IMR-90 (cell line): ENCODE data around the gene TTC7B. TPM values are rescaled to one million over a fixed set of nuclear protein-coding genes. Genes with fewer than 3 reads are reported as not detected.

ENCODE experiments used
- ATAC-seq: fragments of 200-7000 bp; cut with Tn5 transposase; 2 replicates; pipeline ENCODE4 v1.9.1; 2020; ENCODE audit warnings: low read depth, mild to moderate bottlenecking, moderate library complexity
- BruUV-seq: library from RNA; stranded (reverse); fragments of 400-500 nt; replicated peaks from 2 replicates; lab custom pipeline; 2021; lab: Mats Ljungman, UMichigan
- CTCF ChIA-PET: fragments of 300-600 bp; formaldehyde crosslinking; extraction: SDS; loops from one replicate; lab custom pipeline; 2021; ENCODE audit warnings: antibody characterized with exemption; lab: Yijun Ruan, JAX
- POLR2A ChIA-PET: fragments of 300-600 bp; sonication (Branson Sonifier 250); formaldehyde crosslinking; loops from one replicate; lab custom pipeline; 2022; ENCODE audit warnings: antibody characterized with exemption; ENCODE audit not compliant: unreplicated experiment; lab: Charles Lee
- DNase-seq: peaks from one replicate; pipeline ENCODE4 v3.0.0; 2013
- H2AFZ ChIP-seq: replicated peaks from 2 replicates; pipeline ENCODE3; 2013; ENCODE audit warnings: low read length, mild to moderate bottlenecking; ENCODE audit not compliant: poor library complexity
- H2AK5ac ChIP-seq: 2 replicates; pipeline ENCODE4 v1.6.1; 2013; ENCODE audit warnings: low read depth, low read length, inconsistent platforms
- H2AK9ac ChIP-seq: replicated peaks from 2 replicates; pipeline ENCODE3; 2013; ENCODE audit warnings: mild to moderate bottlenecking, low read depth, low read length, moderate library complexity; ENCODE audit not compliant: poor library complexity
- H2BK120ac ChIP-seq: 2 replicates; pipeline ENCODE4 v1.6.1; 2013; ENCODE audit warnings: low read depth, low read length, inconsistent platforms
- H2BK15ac ChIP-seq: 3 replicates; pipeline ENCODE4 v1.6.1; 2013; ENCODE audit warnings: low read depth, low read length, inconsistent platforms
- H2BK20ac ChIP-seq: 2 replicates; pipeline ENCODE4 v1.6.1; 2013; ENCODE audit warnings: low read depth, mild to moderate bottlenecking, inconsistent platforms, low read length, moderate library complexity
- H2BK5ac ChIP-seq: 2 replicates; pipeline ENCODE4 v1.6.1; 2013; ENCODE audit warnings: mild to moderate bottlenecking, low read depth, low read length, inconsistent platforms; ENCODE audit not compliant: poor library complexity, severe bottlenecking
- H3K14ac ChIP-seq: replicated peaks from 2 replicates; pipeline ENCODE4 v1.6.1; 2013; ENCODE audit warnings: low read depth, low read length, inconsistent platforms
- H3K18ac ChIP-seq: 2 replicates; pipeline ENCODE4 v1.6.1; 2013; ENCODE audit warnings: low read depth, low read length, control low read depth
- H3K23ac ChIP-seq: 2 replicates; pipeline ENCODE4 v1.6.1; 2013; ENCODE audit warnings: low read depth, low read length, inconsistent platforms
- H3K27ac ChIP-seq: 2 replicates; pipeline ENCODE4 v1.5.1; 2013; ENCODE audit warnings: mild to moderate bottlenecking, control low read depth, low read length; ENCODE audit not compliant: insufficient read depth
- H3K27me3 ChIP-seq: 2 replicates; pipeline ENCODE4 v1.6.1; 2013; ENCODE audit warnings: low read length; ENCODE audit not compliant: control insufficient read depth, insufficient read depth
- H3K36me3 ChIP-seq: 2 replicates; pipeline ENCODE4 v1.6.1; 2013; ENCODE audit warnings: low read length, mixed read lengths; ENCODE audit not compliant: control insufficient read depth, insufficient read depth
- H3K4ac ChIP-seq: 2 replicates; pipeline ENCODE4 v1.6.1; 2013; ENCODE audit warnings: low read depth, low read length, inconsistent platforms
- H3K4me1 ChIP-seq: 2 replicates; pipeline ENCODE4 v1.6.1; 2013; ENCODE audit warnings: low read length, mixed read lengths; ENCODE audit not compliant: control insufficient read depth, insufficient read depth
- H3K4me2 ChIP-seq: 2 replicates; pipeline ENCODE4 v1.6.1; 2013; ENCODE audit warnings: low read depth, mild to moderate bottlenecking, control low read depth, low read length, moderate library complexity
- H3K4me3 ChIP-seq: 2 replicates; pipeline ENCODE4 v1.5.1; 2013; ENCODE audit warnings: low read depth, mild to moderate bottlenecking, control low read depth, low read length, moderate library complexity; ENCODE audit not compliant: insufficient read depth
- H3K56ac ChIP-seq: 2 replicates; pipeline ENCODE4 v1.6.1; 2013; ENCODE audit warnings: low read length, inconsistent platforms; ENCODE audit not compliant: insufficient read depth; ENCODE audit errors: extremely low read depth
- H3K79me1 ChIP-seq, 2 experiments: 2 replicates each; pipeline ENCODE4 v1.6.1; 2013; ENCODE audit warnings: low read length in 2 of 2, inconsistent platforms in 1 of 2, low read depth in 1 of 2
- H3K9ac ChIP-seq: 2 replicates; pipeline ENCODE4 v1.6.1; 2013; ENCODE audit warnings: low read depth, low read length, control low read depth
- H3K9me1 ChIP-seq: 2 replicates; pipeline ENCODE4 v1.6.1; 2013; ENCODE audit warnings: low read length, inconsistent platforms; ENCODE audit not compliant: insufficient read depth
- H3K9me3 ChIP-seq: 2 replicates; pipeline ENCODE4 v1.6.1; 2013; ENCODE audit warnings: low read length; ENCODE audit not compliant: control insufficient read depth, insufficient read depth
- H4K20me1 ChIP-seq: 2 replicates; pipeline ENCODE4 v1.6.1; 2013; ENCODE audit warnings: low read length, inconsistent platforms; ENCODE audit not compliant: insufficient read depth
- H4K5ac ChIP-seq: 2 replicates; pipeline ENCODE4 v1.6.1; 2013; ENCODE audit warnings: mild to moderate bottlenecking, low read depth, low read length, control low read depth
- H4K8ac ChIP-seq, 2 experiments: 2 replicates each; pipeline ENCODE4 v1.6.1; 2013; ENCODE audit warnings: low read depth in 2 of 2, low read length in 2 of 2, control low read depth in 1 of 2, inconsistent platforms in 1 of 2
- H4K91ac ChIP-seq: 2 replicates; pipeline ENCODE4 v1.6.1; 2013; ENCODE audit warnings: low read depth, low read length, inconsistent platforms; ENCODE audit not compliant: insufficient read depth
- CTCF ChIP-seq: conservative IDR thresholded peaks from 2 replicates; pipeline ENCODE4 v1.5.1; 2012; ENCODE audit warnings: mild to moderate bottlenecking, low read depth, low read length, improper control_type of control experiment
- FOS ChIP-seq: fragments of 150-350 bp; IDR thresholded peaks from 2 replicates; pipeline ENCODE4 v1.6.1; 2016; ENCODE audit warnings: low read depth, low read length
- MAZ ChIP-seq: IDR thresholded peaks from 2 replicates; pipeline ENCODE4 v1.6.1; 2012; ENCODE audit warnings: low read depth, mild to moderate bottlenecking, low read length, improper control_type of control experiment, moderate library complexity, borderline replicate concordance
- MXI1 ChIP-seq: IDR thresholded peaks from 2 replicates; pipeline ENCODE4 v1.6.1; 2012; ENCODE audit warnings: low read depth, mild to moderate bottlenecking, low read length, moderate library complexity, borderline replicate concordance
- RCOR1 ChIP-seq: IDR thresholded peaks from 2 replicates; pipeline ENCODE4 v1.6.1; 2012; ENCODE audit warnings: mild to moderate bottlenecking, low read length, improper control_type of control experiment; ENCODE audit not compliant: insufficient replicate concordance
- SMC3 ChIP-seq: fragments of 150-350 bp; IDR thresholded peaks from 2 replicates; pipeline ENCODE4 v1.6.1; 2016; ENCODE audit warnings: low read depth, mild to moderate bottlenecking, antibody characterized with exemption, low read length, moderate library complexity
- WGBS, 2 experiments: methylation state at CpG; one replicate each; pipeline versions ENCODE4 v1.1.5 to v1.1.7; 2013; ENCODE audit warnings: missing lambda C conversion rate in 2 of 2; ENCODE audit not compliant: insufficient read length in 1 of 2; ENCODE audit errors: extremely low coverage in 2 of 2; 5-methylcytosine and 5-hydroxymethylcytosine counted together
- dilution Hi-C: fragments of 300-500 bp; cut with HindIII; formaldehyde crosslinking; loops from one replicate; pipeline ENCODE4 v1.14.3; 2018; ENCODE audit warnings: low sequenced_read_pairs; ENCODE audit not compliant: unreplicated experiment
- in situ Hi-C: fragments of 300-500 bp; cut with MboI; formaldehyde crosslinking; loops from 3 replicates; pipeline ENCODE4 v1.14.3; 2019; ENCODE audit warnings: low sequenced_read_pairs, inconsistent platforms, mixed read lengths
- intact Hi-C: fragments of 100-400 bp; cut with micrococcal nuclease; formaldehyde crosslinking; loops from 2 replicates; pipeline ENCODE4 v1.10.0; 2022
- polyA plus RNA-seq, 3 experiments: library from polyadenylated mRNA; depleted of rRNA; stranded (reverse); fragments of >200 nt; gene quantifications; 2 replicates each; pipeline ENCODE4 v1.2.3, GENCODE V29; 2012; ENCODE audit warnings: low replicate concordance in 1 of 3
- total RNA-seq: library from RNA; depleted of rRNA; stranded (reverse); fragments of >200 nt; gene quantifications from 2 replicates; pipeline ENCODE4 v1.2.3, GENCODE V29; 2012
- TF ChIP-seq, protein P1 (sequence below): fragments of 150-350 bp; IDR thresholded peaks from 2 replicates; pipeline ENCODE4 v1.6.1; 2016; ENCODE audit warnings: low read depth, mild to moderate bottlenecking, low read length, moderate library complexity, borderline replicate concordance

The TTC7B gene
- total and polyA plus RNA-seq, 2 of the 4 experiments (the other 2 are of a cell fraction) = 18.1 to 35.3 TPM

GRCh38 chr14:90556666-90557450, 259.4 kb downstream of the TTC7B start:
- no peak overlapping the region for H3K27ac ChIP-seq
- no peak overlapping the region for H3K4ac ChIP-seq
- POLR2A ChIA-PET = no interaction called here
- H3K14ac ChIP-seq = no peak overlapping the region
- no peak overlapping the region for H3K4me3 ChIP-seq
- no peak overlapping the region for H2BK5ac ChIP-seq
- H2AK9ac ChIP-seq = no peak overlapping the region
- BruUV-seq = no TSS peak
- dilution Hi-C loops = no loop called here
- no peak overlapping the region for H4K91ac ChIP-seq
- no peak overlapping the region for H2BK120ac ChIP-seq
- in situ Hi-C loops = no loop called here
- no peak overlapping the region for H3K56ac ChIP-seq
- no peak overlapping the region for H3K23ac ChIP-seq
- H3K4me1 ChIP-seq = no peaks in the 10 kb centered on the region; the same call in 1 of the 2 replicates
- H3K27me3 ChIP-seq = no peaks in the 10 kb centered on the region
- no peak overlapping the region for H2AFZ ChIP-seq
- no peak overlapping the region for H2BK20ac ChIP-seq
- no peak for TF ChIP-seq RCOR1
- TF ChIP-seq FOS = no peak
- no peak for TF ChIP-seq MAZ
- TF ChIP-seq SMC3 = no peak
- no peak for TF ChIP-seq CTCF
- no peak for TF ChIP-seq MXI1
- TF ChIP-seq, protein P1, sequence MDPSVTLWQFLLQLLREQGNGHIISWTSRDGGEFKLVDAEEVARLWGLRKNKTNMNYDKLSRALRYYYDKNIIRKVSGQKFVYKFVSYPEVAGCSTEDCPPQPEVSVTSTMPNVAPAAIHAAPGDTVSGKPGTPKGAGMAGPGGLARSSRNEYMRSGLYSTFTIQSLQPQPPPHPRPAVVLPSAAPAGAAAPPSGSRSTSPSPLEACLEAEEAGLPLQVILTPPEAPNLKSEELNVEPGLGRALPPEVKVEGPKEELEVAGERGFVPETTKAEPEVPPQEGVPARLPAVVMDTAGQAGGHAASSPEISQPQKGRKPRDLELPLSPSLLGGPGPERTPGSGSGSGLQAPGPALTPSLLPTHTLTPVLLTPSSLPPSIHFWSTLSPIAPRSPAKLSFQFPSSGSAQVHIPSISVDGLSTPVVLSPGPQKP = no peak
- CTCF ChIA-PET = no interaction called here
- 0 out of 2 replicates have a peak, but pooled peaks cover 2% of the 10 kb centered on the region for H3K36me3 ChIP-seq
- H3K4me2 ChIP-seq = no peak overlapping the region
- intact Hi-C loops = no loop called here
- no peak overlapping the region for H4K8ac ChIP-seq
- no peak overlapping the region for H2BK15ac ChIP-seq
- H3K9ac ChIP-seq = no peak overlapping the region
- ATAC-seq (no peak), DNase-seq (no peak)
- H3K9me3 ChIP-seq = no peaks in the 10 kb centered on the region
- H4K5ac ChIP-seq = no peak overlapping the region
- H3K18ac ChIP-seq = no peak overlapping the region
- H3K9me1 ChIP-seq = peaks cover 7% of the 10 kb centered on the region; the same call in 1 of the 2 replicates
- H3K79me1 ChIP-seq = no peaks in the 10 kb centered on the region
- WGBS, 2 experiments = 60% methylated on average over 1 of the region's 12 CpGs; no CpG with 5 or more reads in 1 of the 2 experiments
- H4K20me1 ChIP-seq = no peaks in the 10 kb centered on the region; the same call in none of the 2 replicates
- H2AK5ac ChIP-seq = no peak overlapping the region
